NCI-H1048 (cell line): ENCODE results near the gene C1orf115.
"Not testable (repeated sequence)": the region's sequence is repeated elsewhere in the genome, so short reads cannot be mapped to it uniquely, and the experiment has no call there.

Source experiments
- DNase-seq: peaks from one replicate; lab custom pipeline; 2025; lab: John Stamatoyannopoulos, UW

The C1orf115 gene

GRCh38 chr1:220694866-220695382 lies 4.8 kb downstream of the C1orf115 start:
- DNase-seq = no peak

GRCh38 chr1:220695426-220695825 lies 5.3 kb downstream of the C1orf115 start:
- no peak for DNase-seq

- no peak for DNase-seq
These were observed 6.2 kb downstream of the C1orf115 start for GRCh38 chr1:220696226-220696862.

- DNase-seq = no peak
These were observed 6.7 kb downstream of the C1orf115 start for GRCh38 chr1:220696863-220697231.

GRCh38 chr1:220697326-220697725 lies 7.2 kb downstream of the C1orf115 start:
- DNase-seq = no peak

GRCh38 chr1:220698607-220699016 lies 8.4 kb downstream of the C1orf115 start:
- DNase-seq = no peak

- no peak for DNase-seq
These were observed 8.9 kb downstream of the C1orf115 start for GRCh38 chr1:220699044-220699443.

GRCh38 chr1:220700556-220701179 lies 10.5 kb downstream of the C1orf115 start:
- DNase-seq = no peak

GRCh38 chr1:220701974-220702373 lies 11.8 kb downstream of the C1orf115 start:
- no peak for DNase-seq

- DNase-seq = no peak
These were observed 12.6 kb downstream of the C1orf115 start for GRCh38 chr1:220702733-220703270.

- DNase-seq = no peak
These were observed 13.1 kb downstream of the C1orf115 start for GRCh38 chr1:220703305-220703704.

GRCh38 chr1:220705782-220706181 lies 15.6 kb downstream of the C1orf115 start:
- DNase-seq = no peak

- DNase-seq = no peak
These were observed 16.3 kb downstream of the C1orf115 start for GRCh38 chr1:220706480-220706879.

GRCh38 chr1:220707160-220707559 lies 17.0 kb downstream of the C1orf115 start:
- no peak for DNase-seq

GRCh38 chr1:220708244-220708643 lies 18.1 kb downstream of the C1orf115 start:
- no peak for DNase-seq

GRCh38 chr1:220708936-220709801 lies 19.0 kb downstream of the C1orf115 start:
- DNase-seq = no peak

- DNase-seq = no peak
These were observed 20.2 kb downstream of the C1orf115 start for GRCh38 chr1:220710333-220710732.

- no peak for DNase-seq
These were observed 21.1 kb downstream of the C1orf115 start for GRCh38 chr1:220711056-220711809.

- not testable (repeated sequence) for DNase-seq
These were observed 25.8 kb downstream of the C1orf115 start for GRCh38 chr1:220715986-220716385.

GRCh38 chr1:220717800-220718640 lies 27.9 kb downstream of the C1orf115 start:
- no peak for DNase-seq

- not testable (repeated sequence) for DNase-seq
These were observed 31.1 kb downstream of the C1orf115 start for GRCh38 chr1:220721266-220721665.
